ENCODE data around the gene GIT2.
A peak's percentile ranks its signal among the peaks of the same experiment; 100 is the strongest.

The GIT2 gene

GRCh38 chr12:109939504-109939903 lies 56.7 kb downstream of the GIT2 start (continued):
- TF ChIP-seq ZNF639 (tag by site-specific recombination; IDR thresholded peaks at IDR 0.05), result peak; percentile 49; the same call in 1 of the 2 replicates
- TF ChIP-seq GFI1B (tag by site-specific recombination; IDR thresholded peaks at IDR 0.05), result peak; percentile 57; the same call in 1 of the 2 replicates
- no peak for TF ChIP-seq ZNF211 (tag by site-specific recombination; IDR thresholded peaks at IDR 0.05; ENCODE audit: low read depth)
- TF ChIP-seq ZNF514 (tag by site-specific recombination; IDR thresholded peaks at IDR 0.05), result peak; percentile 73; the same call in 1 of the 2 replicates
- TF ChIP-seq ZNF2 (tag by site-specific recombination; IDR thresholded peaks at IDR 0.05), result no peak
- TF ChIP-seq ZNF280D (tag by site-specific recombination; IDR thresholded peaks at IDR 0.05), result no peak
- TF ChIP-seq BCL11B (tag by site-specific recombination; IDR thresholded peaks at IDR 0.05; ENCODE audit: low read depth), result no peak
- TF ChIP-seq MYNN (tag by site-specific recombination; IDR thresholded peaks at IDR 0.05; ENCODE audit: borderline replicate concordance), result no peak
- TF ChIP-seq ZNF155 (tag by site-specific recombination; IDR thresholded peaks at IDR 0.05), result no peak
- TF ChIP-seq ELK4 (IDR thresholded peaks at IDR 0.05; ENCODE audit: borderline replicate concordance, low read depth, low read length), result no peak
- TF ChIP-seq YY2 (tag by site-specific recombination; IDR thresholded peaks at IDR 0.05), result no peak
- no peak for TF ChIP-seq SCRT2 (tag by site-specific recombination; IDR thresholded peaks at IDR 0.05)
- TF ChIP-seq PRDM10 (tag by site-specific recombination; IDR thresholded peaks at IDR 0.05), result no peak
- no peak for TF ChIP-seq CTCF (tag by site-specific recombination; IDR thresholded peaks at IDR 0.05)
- no peak for TF ChIP-seq SALL2 (tag by site-specific recombination; IDR thresholded peaks at IDR 0.05; ENCODE audit: borderline replicate concordance)
- TF ChIP-seq KLF8 (tag by site-specific recombination; IDR thresholded peaks at IDR 0.05), result no peak
- TF ChIP-seq ZNF221 (tag by site-specific recombination; IDR thresholded peaks at IDR 0.05; ENCODE audit: borderline replicate concordance), result no peak
- TF ChIP-seq ZNF76 (tag by site-specific recombination; IDR thresholded peaks at IDR 0.05; ENCODE audit: borderline replicate concordance, low read depth), result no peak
- TF ChIP-seq ZNF791 (tag by site-specific recombination; IDR thresholded peaks at IDR 0.05), result peak; percentile 69; the same call in 1 of the 2 replicates
- no peak for TF ChIP-seq PRDM2 (tag by site-specific recombination; IDR thresholded peaks at IDR 0.05; ENCODE audit: borderline replicate concordance)
- no peak for TF ChIP-seq HOXD13 (CRISPR knock-in tag; IDR thresholded peaks at IDR 0.05; ENCODE audit: borderline replicate concordance)
- no peak for TF ChIP-seq FEZF1 (tag by site-specific recombination; IDR thresholded peaks at IDR 0.05)
- no peak for TF ChIP-seq SP7 (tag by site-specific recombination; IDR thresholded peaks at IDR 0.05)
